ENCODE results near the gene ARHGAP29. TPM values are rescaled to one million over a fixed set of nuclear protein-coding genes. Genes with fewer than 3 reads are reported as not detected.

ARHGAP29 gene
- total RNA-seq, 4 donors from 2014 or later = 56.2 to 115 (median 77.7) TPM

DNA sequence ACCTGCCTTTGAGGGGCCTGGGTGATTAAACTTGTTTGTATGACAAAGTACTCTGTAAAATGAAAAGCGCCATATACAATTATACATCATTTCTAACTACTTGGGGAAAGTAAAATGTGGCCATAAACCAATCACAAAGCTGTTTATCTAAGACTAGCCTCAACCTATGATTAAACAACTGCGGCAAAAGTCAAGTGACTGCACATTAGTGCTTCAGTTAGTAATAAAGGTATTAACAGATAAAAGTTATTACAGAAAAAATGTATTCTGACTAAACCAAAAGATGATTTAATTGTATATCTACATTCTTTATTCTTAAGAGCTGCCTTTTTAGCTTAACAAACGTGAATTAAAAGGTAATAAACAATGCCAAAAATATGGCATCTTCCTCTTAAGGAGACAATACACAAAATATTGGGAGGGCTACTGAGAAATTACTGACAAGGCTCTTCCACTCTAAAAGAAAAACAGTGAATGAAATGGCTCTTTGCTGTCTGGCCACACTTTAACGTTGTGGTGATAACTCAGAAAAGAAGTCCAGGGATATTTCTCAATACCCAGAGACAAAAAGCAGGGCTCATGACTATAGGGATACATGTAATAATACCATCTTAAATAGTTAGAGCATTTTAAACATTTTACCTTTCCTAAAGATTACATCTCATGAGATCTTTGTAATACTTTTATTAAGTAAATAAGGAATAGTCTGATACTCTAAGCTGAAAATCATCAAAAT, 8.6 kb downstream of the ARHGAP29 start:
- WGBS, 2 donors = 72 to 75% methylated on average over 4 of the region's 4 CpGs
- Histone ChIP-seq H3K36me3 (no peaks in the 10 kb centered on the region), H3K27me3 (no peaks in the 10 kb centered on the region), H3K9me3 (no peaks in the 10 kb centered on the region), H3K27ac (peak overlapping the region in 2 of 3 donors; percentile 29 to 42), H3K4me3 (replicated peaks in 1 of 3) (no peak overlapping the region), H3K4me1 (peaks cover 61 to 72% of the 10 kb centered on the region in 2 donors)
- TF ChIP-seq POLR2A (IDR thresholded peaks at IDR 0.05) = no peak
- TF ChIP-seq, protein P1, sequence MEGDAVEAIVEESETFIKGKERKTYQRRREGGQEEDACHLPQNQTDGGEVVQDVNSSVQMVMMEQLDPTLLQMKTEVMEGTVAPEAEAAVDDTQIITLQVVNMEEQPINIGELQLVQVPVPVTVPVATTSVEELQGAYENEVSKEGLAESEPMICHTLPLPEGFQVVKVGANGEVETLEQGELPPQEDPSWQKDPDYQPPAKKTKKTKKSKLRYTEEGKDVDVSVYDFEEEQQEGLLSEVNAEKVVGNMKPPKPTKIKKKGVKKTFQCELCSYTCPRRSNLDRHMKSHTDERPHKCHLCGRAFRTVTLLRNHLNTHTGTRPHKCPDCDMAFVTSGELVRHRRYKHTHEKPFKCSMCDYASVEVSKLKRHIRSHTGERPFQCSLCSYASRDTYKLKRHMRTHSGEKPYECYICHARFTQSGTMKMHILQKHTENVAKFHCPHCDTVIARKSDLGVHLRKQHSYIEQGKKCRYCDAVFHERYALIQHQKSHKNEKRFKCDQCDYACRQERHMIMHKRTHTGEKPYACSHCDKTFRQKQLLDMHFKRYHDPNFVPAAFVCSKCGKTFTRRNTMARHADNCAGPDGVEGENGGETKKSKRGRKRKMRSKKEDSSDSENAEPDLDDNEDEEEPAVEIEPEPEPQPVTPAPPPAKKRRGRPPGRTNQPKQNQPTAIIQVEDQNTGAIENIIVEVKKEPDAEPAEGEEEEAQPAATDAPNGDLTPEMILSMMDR (IDR thresholded peaks at IDR 0.05) = no peak
- intact Hi-C loops (cut with DNase I) = no loop called here
- no peak for DNase-seq

DNA sequence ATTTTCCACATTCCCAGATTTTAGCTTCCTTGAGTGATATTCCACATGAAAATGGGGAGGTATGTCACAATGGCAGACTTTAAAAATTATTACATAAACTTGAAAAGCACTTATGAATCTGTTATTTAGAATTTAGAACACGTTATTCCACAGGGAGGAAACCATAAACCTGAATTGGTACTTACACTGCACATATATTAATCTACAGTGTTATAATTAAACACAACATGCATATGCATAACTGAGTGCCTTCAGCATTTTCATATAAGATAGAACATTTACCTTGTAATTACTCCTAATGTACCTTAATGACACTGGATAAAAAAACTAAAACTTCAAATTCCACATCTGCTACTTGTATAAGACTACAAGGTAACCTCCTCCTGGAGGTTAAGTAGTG, 9.8 kb downstream of the ARHGAP29 start:
- H3K27ac ChIP-seq = peak overlapping the region in 2 of 3 donors; percentile 29 to 42
- WGBS, 2 donors = 84 to 86% methylated on average over 1 of the region's 1 CpG
- H3K36me3 ChIP-seq = no peaks in the 10 kb centered on the region
- no peaks in the 10 kb centered on the region for H3K9me3 ChIP-seq
- TF ChIP-seq, protein P1 (IDR thresholded peaks at IDR 0.05) = no peak
- TF ChIP-seq POLR2A (IDR thresholded peaks at IDR 0.05) = no peak
- peaks cover 61 to 64% of the 10 kb centered on the region in 2 donors for H3K4me1 ChIP-seq
- no peak for DNase-seq
- intact Hi-C loops (cut with DNase I) = no loop called here
- H3K4me3 ChIP-seq (replicated peaks in 1 of 3) = no peak overlapping the region
- H3K27me3 ChIP-seq = no peaks in the 10 kb centered on the region

DNA sequence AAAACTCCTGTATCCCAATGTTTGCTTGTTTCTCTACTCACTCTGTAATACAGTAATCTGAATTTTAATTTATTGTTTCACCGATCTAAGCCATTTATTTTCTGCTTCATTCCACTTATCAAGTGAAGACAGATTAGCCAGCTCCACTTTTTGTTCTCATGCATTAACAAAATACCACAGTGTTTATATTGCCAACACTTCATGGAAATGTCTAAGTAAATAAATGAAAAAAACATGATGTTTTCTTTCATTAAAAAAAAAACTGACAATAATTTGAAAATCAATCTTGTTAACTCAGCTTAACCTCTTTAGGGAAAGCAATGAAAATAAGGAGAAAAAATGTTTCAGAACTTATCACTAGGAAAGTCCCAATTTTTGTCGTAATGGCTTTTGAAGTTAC, 11.5 kb downstream of the ARHGAP29 start:
- 58% methylated on average over 2 of the region's 2 CpGs for WGBS, 2 donors
- H3K27ac ChIP-seq = peak overlapping the region in 2 of 3 donors; percentile 29 to 65

DNA sequence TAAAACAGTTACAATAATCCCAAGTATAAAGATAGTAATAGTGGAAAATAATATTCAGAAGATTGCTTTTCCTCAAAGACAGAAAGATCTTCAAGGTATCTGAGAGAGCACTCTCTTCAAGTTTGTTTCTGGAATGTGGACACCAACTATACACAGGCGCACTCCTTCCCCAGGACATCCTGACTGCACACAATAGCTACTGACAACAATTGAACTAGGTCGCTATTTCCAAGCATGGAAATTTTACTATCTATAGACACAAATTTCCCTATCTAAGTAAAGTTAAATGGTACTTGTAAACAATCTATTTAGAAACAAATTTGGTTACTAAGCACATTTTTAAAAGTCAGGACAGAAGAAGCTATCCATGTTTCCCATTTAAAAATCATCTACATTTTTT, 19.1 kb downstream of the ARHGAP29 start:
- no peaks in the 10 kb centered on the region for H3K36me3 ChIP-seq
- H3K27me3 ChIP-seq = no peaks in the 10 kb centered on the region
- H3K9me3 ChIP-seq = no peaks in the 10 kb centered on the region
- WGBS, 2 donors = 74 to 78% methylated on average over 2 of the region's 2 CpGs
- DNase-seq = no peak
- H3K27ac ChIP-seq = peak overlapping the region; percentile 31 to 59 (median 52)
- H3K4me3 ChIP-seq (replicated peaks in 1 of 3) = no peak overlapping the region
- H3K4me1 ChIP-seq = peaks cover 8 to 33% of the 10 kb centered on the region in 2 donors
- intact Hi-C loops (cut with DNase I) = no loop called here
- TF ChIP-seq POLR2A (IDR thresholded peaks at IDR 0.05) = no peak
- TF ChIP-seq, protein P1 (IDR thresholded peaks at IDR 0.05) = no peak

More for the DNA sequence above, 11.5 kb downstream of the ARHGAP29 start:
- intact Hi-C loops (cut with DNase I) = no loop called here
- Histone ChIP-seq H3K4me3 (replicated peaks in 1 of 3) (no peak overlapping the region), H3K9me3 (no peaks in the 10 kb centered on the region), H3K27me3 (no peaks in the 10 kb centered on the region), H3K4me1 (peaks cover 50 to 54% of the 10 kb centered on the region in 2 donors), H3K36me3 (no peaks in the 10 kb centered on the region)
- no peak for DNase-seq
- TF ChIP-seq, protein P1 (IDR thresholded peaks at IDR 0.05) = no peak
- no peak for TF ChIP-seq POLR2A (IDR thresholded peaks at IDR 0.05)

DNA sequence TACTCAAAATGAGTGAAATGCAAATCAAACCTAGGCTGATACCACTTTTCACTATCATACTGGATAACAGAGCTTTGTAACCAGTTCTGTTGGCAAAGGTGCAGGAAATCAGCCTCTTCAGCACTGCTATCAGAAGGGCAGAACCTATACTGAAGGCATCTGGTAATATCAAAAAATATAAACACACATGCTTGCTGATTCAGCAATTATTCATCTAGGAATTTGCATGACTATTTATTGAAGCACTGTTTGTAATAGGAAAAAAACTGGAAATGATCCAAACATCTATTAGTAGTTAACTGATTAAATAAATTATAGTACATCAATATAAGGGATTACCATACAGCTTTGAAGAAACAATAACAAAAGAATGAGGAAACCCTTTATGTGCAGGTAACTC, 21.4 kb downstream of the ARHGAP29 start:
- H3K4me3 ChIP-seq (replicated peaks in 1 of 3) = no peak overlapping the region
- H3K36me3 ChIP-seq = no peaks in the 10 kb centered on the region
- no peaks in the 10 kb centered on the region for H3K27me3 ChIP-seq
- no peak overlapping the region for H3K27ac ChIP-seq
- H3K4me1 ChIP-seq = peaks cover 8 to 33% of the 10 kb centered on the region in 2 donors
- intact Hi-C loops (cut with DNase I) = no loop called here
- DNase-seq = no peak
- no peak for TF ChIP-seq POLR2A (IDR thresholded peaks at IDR 0.05)
- TF ChIP-seq, protein P1 (IDR thresholded peaks at IDR 0.05) = no peak
- H3K9me3 ChIP-seq = no peaks in the 10 kb centered on the region

All from thyroid gland (tissue), 4 donors.